ENCODE results near the gene LSM7.

Gene LSM7

DNA sequence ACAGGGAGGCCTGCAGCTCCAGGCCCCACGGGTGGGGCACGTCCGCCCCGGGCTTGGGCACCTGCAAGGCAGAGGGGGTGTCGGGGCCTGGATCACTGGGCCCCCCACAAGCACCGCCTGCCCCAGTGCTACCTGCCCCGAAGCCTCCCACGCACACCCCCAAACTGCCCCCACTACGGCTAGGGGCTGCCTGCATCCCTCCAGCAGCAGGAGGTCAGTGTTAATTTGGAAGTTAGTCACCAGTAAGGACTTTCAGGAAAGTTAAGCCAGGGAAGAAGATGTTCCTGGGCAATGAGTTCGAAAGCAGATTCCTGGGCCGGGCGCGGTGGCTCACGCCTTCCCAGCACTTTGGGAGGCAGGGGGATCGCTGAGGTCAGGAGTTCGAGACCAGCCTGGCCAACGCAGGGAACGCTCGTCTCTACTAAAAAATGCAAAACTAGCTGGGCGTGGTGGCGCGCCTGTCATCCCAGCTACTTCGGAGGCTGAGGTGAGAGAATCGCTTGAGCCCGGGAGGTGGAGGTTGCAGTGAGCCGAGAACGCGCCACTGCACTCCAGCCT, 51.9 kb downstream of the LSM7 start:
- TF ChIP-seq, protein P1, sequence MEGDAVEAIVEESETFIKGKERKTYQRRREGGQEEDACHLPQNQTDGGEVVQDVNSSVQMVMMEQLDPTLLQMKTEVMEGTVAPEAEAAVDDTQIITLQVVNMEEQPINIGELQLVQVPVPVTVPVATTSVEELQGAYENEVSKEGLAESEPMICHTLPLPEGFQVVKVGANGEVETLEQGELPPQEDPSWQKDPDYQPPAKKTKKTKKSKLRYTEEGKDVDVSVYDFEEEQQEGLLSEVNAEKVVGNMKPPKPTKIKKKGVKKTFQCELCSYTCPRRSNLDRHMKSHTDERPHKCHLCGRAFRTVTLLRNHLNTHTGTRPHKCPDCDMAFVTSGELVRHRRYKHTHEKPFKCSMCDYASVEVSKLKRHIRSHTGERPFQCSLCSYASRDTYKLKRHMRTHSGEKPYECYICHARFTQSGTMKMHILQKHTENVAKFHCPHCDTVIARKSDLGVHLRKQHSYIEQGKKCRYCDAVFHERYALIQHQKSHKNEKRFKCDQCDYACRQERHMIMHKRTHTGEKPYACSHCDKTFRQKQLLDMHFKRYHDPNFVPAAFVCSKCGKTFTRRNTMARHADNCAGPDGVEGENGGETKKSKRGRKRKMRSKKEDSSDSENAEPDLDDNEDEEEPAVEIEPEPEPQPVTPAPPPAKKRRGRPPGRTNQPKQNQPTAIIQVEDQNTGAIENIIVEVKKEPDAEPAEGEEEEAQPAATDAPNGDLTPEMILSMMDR (IDR thresholded peaks at IDR 0.05) = no peak

DNA sequence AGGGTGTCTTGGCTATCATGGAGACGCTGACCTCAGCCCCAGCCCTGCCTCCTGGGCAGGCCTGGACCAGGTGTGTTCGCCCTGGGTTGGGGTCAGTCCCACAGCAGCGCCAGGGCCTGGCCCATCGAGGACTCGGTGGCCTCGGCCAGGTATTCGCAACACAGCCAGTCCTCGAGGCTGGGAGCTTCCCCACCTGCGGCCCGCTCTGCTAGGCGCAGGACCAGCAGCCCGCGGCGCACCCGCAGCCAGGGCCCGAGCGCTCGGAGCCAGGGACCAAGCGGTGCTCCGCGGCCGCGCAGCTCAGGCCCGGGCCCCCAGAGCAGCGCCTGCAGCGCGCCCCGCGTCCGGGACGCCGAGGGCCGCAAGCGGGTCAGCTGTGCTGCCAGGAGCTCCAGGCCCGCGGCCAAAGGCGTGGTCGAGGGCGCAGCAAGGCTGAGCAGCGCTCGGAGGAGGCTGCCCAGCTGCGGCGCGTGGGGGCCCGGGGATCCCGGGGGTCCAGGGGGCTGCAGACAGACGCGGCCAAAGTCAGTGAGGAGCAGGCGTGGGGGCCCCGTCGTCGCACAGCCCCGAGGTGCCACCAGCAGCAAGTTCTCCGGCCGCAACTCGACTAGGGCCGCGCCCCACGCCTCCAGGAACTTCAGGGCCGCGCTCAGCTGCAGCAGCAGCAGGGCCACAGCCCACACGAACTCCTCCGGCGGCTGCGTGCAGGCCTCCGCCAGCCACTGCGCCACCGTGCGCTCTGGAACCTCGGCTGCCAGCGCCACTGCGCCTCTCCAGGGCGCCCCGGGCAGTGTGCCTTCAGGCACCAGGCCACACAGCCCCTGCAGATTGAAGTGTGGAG, 52.6 kb downstream of the LSM7 start:
- TF ChIP-seq, protein P1 (IDR thresholded peaks at IDR 0.05) = no peak

DNA sequence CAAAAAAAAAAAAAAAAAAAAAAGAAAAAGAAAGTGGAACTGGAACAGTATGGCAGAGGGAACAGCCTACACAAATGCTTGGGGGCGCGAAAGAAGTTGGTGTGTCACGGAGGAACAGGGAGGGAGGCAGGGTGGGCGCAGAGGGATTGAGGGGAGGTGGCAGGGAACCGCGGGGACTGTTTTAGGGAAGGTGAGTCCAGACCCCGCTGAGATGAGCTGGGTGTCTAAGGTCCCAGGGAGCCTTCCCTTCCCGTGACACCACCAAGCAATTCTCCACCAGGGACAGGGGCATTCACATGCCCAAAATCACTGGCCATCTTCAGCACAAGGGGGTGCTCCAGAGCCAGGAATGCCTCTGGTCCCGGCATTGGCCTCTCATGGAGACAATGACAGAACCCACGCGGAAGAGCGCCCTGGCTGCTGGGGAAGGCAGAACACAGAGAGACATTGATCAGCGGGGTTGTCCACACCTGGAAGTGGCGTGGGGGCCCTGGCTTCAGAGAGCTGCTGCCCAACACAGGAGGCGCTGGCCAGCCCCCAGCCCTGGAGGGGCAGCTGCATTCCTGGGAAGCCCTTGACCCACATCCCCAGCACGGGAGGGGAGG, 53.4 kb downstream of the LSM7 start:
- TF ChIP-seq, protein P1 (IDR thresholded peaks at IDR 0.05) = peak; percentile 56

DNA sequence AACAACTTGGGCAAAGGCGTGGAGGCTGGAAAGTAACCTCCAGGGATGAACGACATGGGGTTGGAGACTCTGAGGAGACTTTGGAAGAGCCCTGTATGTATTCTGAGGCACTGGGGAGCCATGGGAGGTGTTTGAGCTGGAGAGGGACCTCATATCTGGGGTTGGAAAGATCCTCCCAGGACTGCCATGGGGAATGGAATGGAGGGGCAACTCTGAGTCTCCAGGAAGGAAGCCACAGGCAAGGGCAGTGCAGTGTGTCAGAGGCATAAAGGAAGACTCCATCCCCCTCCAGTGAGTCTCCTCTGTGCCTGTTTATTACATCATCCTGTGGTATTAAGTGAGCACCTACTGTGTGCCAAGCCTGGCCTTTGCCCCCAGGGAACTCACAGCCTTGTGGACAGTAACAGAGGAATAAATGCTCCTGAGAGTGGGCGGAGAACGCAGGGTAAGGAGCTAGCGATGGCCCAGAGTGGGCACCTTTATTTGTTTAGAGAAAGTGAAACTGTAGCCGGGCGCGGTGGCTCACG, 54.1 kb downstream of the LSM7 start:
- TF ChIP-seq, protein P1 (IDR thresholded peaks at IDR 0.05) = no peak

DNA sequence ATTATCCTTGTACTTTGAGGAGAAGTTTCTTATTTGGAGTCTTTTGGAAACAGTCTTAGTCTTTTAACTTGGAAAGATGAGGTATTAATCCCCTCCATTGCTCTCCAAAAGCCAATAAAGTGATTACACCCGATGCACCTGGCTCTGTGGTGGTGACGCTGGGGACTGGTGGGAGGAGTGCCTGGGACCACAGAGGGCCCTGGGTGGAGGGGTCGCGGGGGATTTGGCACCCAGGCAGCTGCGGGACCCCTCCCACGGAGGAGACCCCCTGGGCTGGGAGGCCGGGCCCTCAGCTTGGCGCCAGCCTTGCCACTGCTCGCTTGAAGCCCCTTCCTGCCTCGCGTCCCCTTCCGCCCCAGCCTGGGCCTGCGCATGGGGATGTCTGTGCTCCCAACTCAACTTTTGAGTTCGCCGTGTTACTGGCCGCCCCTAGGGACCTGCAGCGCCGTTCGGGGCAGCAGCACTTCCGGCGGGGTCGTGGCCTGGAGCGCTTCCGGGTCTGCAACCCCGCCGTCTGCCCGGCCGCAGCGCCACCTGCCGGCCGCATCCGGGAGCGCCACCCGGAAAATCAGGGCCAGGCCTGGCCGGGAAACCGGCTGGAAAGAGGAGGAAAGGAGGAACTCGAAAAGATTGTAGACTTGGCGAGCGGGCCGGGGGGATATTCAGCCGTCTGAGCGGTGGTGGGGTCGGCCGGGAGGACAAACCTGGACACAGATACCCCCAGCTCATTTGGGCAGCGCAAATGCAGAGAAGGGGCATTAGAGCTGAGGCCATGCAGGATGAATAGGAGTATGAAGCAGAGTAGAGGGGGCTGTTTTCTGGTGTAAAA, 54.8 kb downstream of the LSM7 start:
- TF ChIP-seq, protein P1 (IDR thresholded peaks at IDR 0.05) = peak; percentile 97

Data from LNCAP (cell line).